Measurements from ENCODE around the gene PTPRT. TPM values are rescaled to one million over a fixed set of nuclear protein-coding genes. Genes with fewer than 3 reads are reported as not detected.
A peak's percentile ranks its signal among the peaks of the same experiment; 100 is the strongest.

The PTPRT gene
- total RNA-seq (2021; ENCODE audit: unreplicated experiment) (not detected), Bru-seq, nascent RNA (percentile 0 among the genes with signal in this experiment), BruChase-seq, experiment 1, labeled RNA remaining after a 2-hour chase (percentile 0 among the genes with signal in this experiment), BruChase-seq, experiment 2, labeled RNA remaining after a 6-hour chase (percentile 0 among the genes with signal in this experiment)
- polyA plus RNA-seq (2012; ENCODE audit: insufficient read length) = not detected
- long read RNA-seq = 0 reads

- TF ChIP-seq TCF7L2 (IDR thresholded peaks at IDR 0.05; ENCODE audit: low read depth, low read length) (no peak), REST (IDR thresholded peaks at IDR 0.05; ENCODE audit: insufficient read depth in 1 of 2, low read depth in 2 of 2, low read length in 1 of 2) (no peak), SIN3A (IDR thresholded peaks at IDR 0.05; ENCODE audit: borderline replicate concordance, insufficient read depth, low read depth, low read length) (no peak), CTCF (IDR thresholded peaks at IDR 0.05) (no peak), POLR2AphosphoS5 (IDR thresholded peaks at IDR 0.05; ENCODE audit: low read depth, low read length) (no peak)
- ATAC-seq (no peak), DNase-seq (ENCODE audit: low read depth, low spot score) (no peak)
- Histone ChIP-seq H3K27me3 (ENCODE audit: control insufficient read depth, insufficient read depth, low read length) (peaks cover 24% of the 10 kb centered on the region), H3K36me3 (ENCODE audit: control insufficient read depth, insufficient read depth, low read length) (no peaks in the 10 kb centered on the region; the same call in 1 of the 2 replicates), H3K9me3 (ENCODE audit: control insufficient read depth, insufficient read depth, low read depth, low read length) (no peaks in the 10 kb centered on the region), H3K4me3 (ENCODE audit: low read depth in 2 of 2, low read length in 2 of 2) (no peak within 1 kb of the TSS), H3K4me1 (ENCODE audit: control insufficient read depth, insufficient read depth, low read length) (no peaks in the 10 kb centered on the region), H3K27ac (ENCODE audit: low read length) (no peak within 1 kb of the TSS)
- intact Hi-C loops (cut with micrococcal nuclease; ENCODE audit: unreplicated experiment) (loop anchor here (5.0 kb wide), 3 partner anchors 218 to 1452 kb away; no protein-coding TSS in a partner anchor), in situ Hi-C loops (cut with HindIII; ENCODE audit: low pct_unique_long_range_greater_than_20kb, low sequenced_read_pairs) (no loop called here)
- ChIA-PET CTCF (interaction anchor here (0.8 kb wide), 1 partner anchor 1085 kb away, joined by 4 read pairs; no protein-coding TSS in a partner anchor), POLR2A (no interaction called here)
- BruUV-seq (replicated peaks) = no TSS peak
Observed at GRCh38 chr20:43189554-43190331, at the start of gene PTPRT. PTPRT (minus strand) TSS chr20:43189906; CDS start chr20:43189733, 173 bp downstream.

GRCh38 chr20:43238833-43239232 lies 49.1 kb upstream of the PTPRT start:
- H3K27ac ChIP-seq (ENCODE audit: low read length) = no peak overlapping the region
- no TSS peak for BruUV-seq (replicated peaks)
- POLR2A ChIA-PET = no interaction called here
- peaks cover 5% of the 10 kb centered on the region; the same call in 1 of the 2 replicates for H3K27me3 ChIP-seq (ENCODE audit: control insufficient read depth, insufficient read depth, low read length)
- no peaks in the 10 kb centered on the region for H3K36me3 ChIP-seq (ENCODE audit: control insufficient read depth, insufficient read depth, low read length)
- no peaks in the 10 kb centered on the region for H3K9me3 ChIP-seq (ENCODE audit: control insufficient read depth, insufficient read depth, low read depth, low read length)
- DNase-seq (ENCODE audit: low read depth, low spot score) (no peak), ATAC-seq (0 out of 2 replicates have a peak, but pooled peaks have one; percentile 65)
- intact Hi-C loops (cut with micrococcal nuclease; ENCODE audit: unreplicated experiment) (no loop called here), in situ Hi-C loops (cut with HindIII; ENCODE audit: low pct_unique_long_range_greater_than_20kb, low sequenced_read_pairs) (no loop called here)
- TF ChIP-seq SIN3A (IDR thresholded peaks at IDR 0.05; ENCODE audit: borderline replicate concordance, insufficient read depth, low read depth, low read length) (no peak), CTCF (IDR thresholded peaks at IDR 0.05) (no peak), POLR2AphosphoS5 (IDR thresholded peaks at IDR 0.05; ENCODE audit: low read depth, low read length) (no peak), TCF7L2 (IDR thresholded peaks at IDR 0.05; ENCODE audit: low read depth, low read length) (no peak), REST (IDR thresholded peaks at IDR 0.05; ENCODE audit: insufficient read depth in 1 of 2, low read depth in 2 of 2, low read length in 1 of 2) (no peak)
- no peaks in the 10 kb centered on the region for H3K4me1 ChIP-seq (ENCODE audit: control insufficient read depth, insufficient read depth, low read length)
- no peak overlapping the region for H3K4me3 ChIP-seq (ENCODE audit: low read depth in 2 of 2, low read length in 2 of 2)
- CTCF ChIA-PET = no interaction called here

Data from Panc1 (cell line).